Measurements from ENCODE around the gene BORCS6.
A peak's percentile ranks its signal among the peaks of the same experiment; 100 is the strongest.

BORCS6 gene

GRCh38 chr17:8154608-8155155 is 35.3 kb downstream of the BORCS6 start:
- DNase-seq (ENCODE audit: low read depth): no peak

DNA sequence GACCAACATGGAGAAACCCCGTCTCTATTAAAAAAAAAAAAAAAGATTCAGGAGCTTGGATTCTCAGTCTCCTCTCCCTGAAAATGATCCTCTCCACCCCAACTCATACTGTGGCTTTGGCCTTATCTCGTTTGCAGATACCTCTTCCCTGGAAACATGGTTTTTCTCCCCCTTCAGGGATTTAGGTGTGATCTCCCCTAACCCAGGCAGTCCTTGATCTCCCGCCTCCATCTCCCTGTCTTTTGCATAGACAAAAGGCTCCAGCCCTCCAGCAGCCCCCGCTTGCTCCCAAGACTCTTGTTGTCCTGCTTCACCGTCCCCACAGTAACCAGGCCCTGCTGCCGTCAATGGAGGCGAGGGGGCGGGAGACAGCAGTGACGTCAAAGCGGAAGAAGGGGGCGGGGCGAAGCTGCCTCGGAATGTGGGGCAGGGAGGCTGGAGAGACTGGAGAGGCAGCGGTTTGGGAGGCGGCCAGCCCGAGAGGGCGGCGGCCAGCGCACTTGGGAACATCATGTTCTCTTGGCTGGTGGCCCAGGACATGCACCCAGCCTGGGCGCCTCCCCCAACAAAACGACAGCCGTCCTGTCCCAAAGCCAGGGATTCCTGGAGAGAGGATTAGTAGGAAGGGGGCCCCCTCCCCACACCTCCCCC is 35.9 kb downstream of the BORCS6 start:
- peak; percentile 98 for DNase-seq (ENCODE audit: low read depth)

DNA sequence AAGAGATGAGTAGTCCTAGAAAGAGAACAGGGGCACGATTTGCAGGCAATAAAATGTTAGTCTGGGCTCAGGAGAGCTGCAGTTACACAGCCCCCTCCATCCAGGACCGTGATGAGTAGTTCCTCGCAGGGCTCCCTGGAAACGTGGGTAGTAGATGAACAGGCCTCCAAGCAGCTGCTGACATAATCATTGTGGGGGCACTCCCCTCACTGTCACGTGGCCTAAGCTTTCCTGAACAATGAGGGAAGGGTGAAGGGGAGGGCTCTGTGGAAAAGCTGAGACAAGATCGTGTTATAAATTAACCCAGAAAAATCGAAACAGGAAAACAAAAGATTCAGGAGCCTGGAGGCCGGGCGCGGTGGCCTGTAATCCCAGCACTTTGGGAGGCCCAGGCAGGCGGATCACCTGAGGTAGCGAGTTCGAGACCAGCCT is 36.4 kb downstream of the BORCS6 start:
- peak; percentile 94 for DNase-seq (ENCODE audit: low read depth)

- DNase-seq (ENCODE audit: low read depth): no peak
Measured at GRCh38 chr17:8153031-8153451, 36.9 kb downstream of the BORCS6 start.

DNA sequence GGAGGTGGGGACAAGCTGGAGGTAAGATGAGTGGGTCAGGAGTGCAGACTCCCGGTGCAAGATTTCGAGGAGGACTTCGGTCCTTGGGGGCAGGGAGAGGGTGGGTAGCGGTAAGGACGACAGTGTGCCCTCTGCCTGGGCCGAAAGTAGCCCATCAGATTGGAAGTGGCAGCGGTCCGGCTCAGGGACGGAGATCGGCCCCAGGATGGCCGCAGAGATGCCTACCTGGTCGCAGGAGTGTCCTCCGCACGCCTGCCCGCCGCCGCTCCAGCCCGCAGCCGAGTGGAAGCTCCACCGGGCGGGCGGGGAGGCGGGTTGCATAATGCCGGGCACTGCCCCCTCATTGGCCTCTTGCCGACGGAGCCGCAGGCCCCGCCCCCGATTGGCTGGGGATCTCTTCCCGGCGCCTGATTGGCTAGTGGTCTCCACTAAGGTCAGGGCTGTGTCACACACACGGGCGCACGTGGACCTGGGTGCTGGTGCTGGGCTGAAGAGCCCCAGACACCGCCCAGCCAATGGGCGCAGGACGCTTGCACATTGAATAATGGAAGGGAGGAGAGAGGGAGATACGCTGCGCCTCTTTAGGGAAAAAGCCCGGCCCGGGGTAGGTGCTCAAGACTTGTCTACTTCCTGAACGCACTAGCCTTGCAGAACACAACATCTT is 37.7 kb downstream of the BORCS6 start, which contains the start of gene PER1:
Gene PER1, minus strand, starts transcription at position 293 of the 664 bp plus-strand sequence. CDS start 1,698 bp downstream, outside the sequence.
- DNase-seq (ENCODE audit: low read depth): peak; percentile 87

GRCh38 chr17:8151641-8152111 is 38.3 kb downstream of the BORCS6 start:
- DNase-seq (ENCODE audit: low read depth): peak; percentile 51

DNA sequence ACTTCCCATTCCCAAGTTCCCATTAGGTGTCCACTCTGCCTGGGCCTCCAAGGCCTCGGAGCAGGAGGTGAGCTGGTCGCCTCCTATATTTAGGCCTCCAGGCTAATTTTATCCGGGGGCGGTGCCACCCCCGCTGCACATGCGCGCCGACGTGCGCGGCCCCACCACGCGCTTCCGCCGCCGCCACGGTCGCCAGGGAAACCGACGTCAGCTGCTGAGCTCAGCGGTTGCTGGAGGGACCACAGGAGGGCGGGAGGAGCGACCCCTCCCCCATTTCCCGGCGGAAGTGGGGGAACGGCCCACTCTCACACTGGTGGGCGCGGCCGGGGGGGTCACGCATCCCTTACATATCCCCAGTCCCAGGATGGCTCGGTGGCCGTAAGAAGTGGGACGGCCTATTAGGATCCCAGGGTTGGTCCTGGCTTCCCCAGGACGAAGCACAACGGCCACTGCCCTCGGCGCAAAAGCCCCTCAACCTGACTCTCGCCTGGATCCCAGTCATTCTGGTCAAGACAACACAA is 38.8 kb downstream of the BORCS6 start:
- peak; percentile 72 for DNase-seq (ENCODE audit: low read depth)

- no peak for DNase-seq (ENCODE audit: low read depth)
Measured at GRCh38 chr17:8150194-8151119, 39.5 kb downstream of the BORCS6 start.

- DNase-seq (ENCODE audit: low read depth): no peak
Measured at GRCh38 chr17:8149419-8150193, 40.4 kb downstream of the BORCS6 start.

GRCh38 chr17:8148560-8148959 is 41.4 kb downstream of the BORCS6 start:
- no peak for DNase-seq (ENCODE audit: low read depth)

DNA sequence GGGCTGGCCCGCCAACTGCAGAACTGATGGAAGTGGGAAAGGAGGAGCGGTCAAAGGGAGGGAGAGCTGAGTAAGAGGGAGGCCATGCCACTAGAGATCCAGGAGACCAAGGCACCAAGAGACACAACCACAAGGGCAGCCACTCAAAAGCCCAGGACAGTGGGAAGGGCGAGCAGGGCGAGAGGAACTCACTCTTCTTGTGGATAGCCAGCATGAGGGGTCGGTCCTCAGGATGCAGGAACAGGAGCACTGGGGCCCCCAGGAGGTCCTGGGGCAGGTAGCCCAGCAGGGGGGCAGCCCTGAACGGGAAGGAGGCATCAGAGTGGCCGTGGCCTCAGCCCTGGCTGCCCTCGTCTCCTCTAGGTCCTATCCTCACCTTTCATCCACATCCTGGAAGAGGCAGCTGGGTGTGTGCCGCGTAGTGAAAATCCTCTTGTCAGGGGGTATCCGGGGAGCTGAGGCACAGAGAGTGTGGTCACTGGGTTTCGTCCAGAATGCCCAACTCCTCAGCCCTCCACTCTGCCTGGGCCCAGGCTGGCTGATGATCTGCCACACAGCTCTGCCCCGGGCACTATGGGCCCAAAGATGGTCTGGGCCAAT is 42.1 kb downstream of the BORCS6 start:
- DNase-seq (ENCODE audit: low read depth): no peak

- DNase-seq (ENCODE audit: low read depth): no peak
Measured at GRCh38 chr17:8147141-8147804, 42.7 kb downstream of the BORCS6 start.

GRCh38 chr17:8146381-8147140 is 43.4 kb downstream of the BORCS6 start:
- no peak for DNase-seq (ENCODE audit: low read depth)

GRCh38 chr17:8145811-8146210 is 44.2 kb downstream of the BORCS6 start:
- no peak for DNase-seq (ENCODE audit: low read depth)

DNA sequence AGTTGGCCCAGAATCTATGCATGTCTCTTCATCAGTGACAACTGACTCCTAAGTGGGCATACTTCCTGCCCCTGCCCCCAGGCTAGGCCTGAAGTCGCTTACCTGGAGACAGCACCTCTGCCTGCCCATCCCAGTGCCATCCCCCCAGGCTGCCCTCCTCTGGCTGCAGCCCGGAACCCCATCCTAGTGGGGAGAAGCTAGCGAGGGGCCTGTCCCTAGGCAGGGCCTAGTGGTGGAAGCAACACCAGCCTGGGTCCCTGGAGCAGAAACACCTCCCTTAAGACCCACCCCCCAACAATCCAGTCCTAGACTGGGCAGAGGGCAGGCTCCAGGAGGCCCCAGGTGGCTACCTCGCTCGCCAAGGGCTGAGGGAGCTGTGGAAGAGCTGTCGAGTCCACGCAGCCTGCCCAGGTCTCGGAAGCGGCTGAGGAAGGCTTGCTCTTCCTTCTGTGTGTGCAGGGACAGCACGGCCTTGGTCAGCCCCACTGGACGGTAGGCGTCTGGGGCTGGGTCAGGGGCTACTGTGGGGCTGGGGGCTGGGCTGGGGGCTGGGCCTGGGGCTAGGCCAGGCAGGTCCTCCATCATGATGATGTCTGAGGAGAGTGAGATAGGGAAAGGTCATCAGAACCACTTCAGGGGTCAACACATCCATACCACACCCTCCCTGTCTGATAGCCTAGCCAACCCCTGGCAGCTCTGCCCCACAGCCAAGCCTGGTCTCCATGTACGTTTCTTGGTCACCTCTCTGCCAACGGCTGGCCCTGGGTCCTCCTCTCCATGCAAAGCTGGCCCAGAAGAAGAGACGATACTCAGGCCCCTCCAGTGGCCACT is 45.4 kb downstream of the BORCS6 start:
- no peak for DNase-seq (ENCODE audit: low read depth)

DNA sequence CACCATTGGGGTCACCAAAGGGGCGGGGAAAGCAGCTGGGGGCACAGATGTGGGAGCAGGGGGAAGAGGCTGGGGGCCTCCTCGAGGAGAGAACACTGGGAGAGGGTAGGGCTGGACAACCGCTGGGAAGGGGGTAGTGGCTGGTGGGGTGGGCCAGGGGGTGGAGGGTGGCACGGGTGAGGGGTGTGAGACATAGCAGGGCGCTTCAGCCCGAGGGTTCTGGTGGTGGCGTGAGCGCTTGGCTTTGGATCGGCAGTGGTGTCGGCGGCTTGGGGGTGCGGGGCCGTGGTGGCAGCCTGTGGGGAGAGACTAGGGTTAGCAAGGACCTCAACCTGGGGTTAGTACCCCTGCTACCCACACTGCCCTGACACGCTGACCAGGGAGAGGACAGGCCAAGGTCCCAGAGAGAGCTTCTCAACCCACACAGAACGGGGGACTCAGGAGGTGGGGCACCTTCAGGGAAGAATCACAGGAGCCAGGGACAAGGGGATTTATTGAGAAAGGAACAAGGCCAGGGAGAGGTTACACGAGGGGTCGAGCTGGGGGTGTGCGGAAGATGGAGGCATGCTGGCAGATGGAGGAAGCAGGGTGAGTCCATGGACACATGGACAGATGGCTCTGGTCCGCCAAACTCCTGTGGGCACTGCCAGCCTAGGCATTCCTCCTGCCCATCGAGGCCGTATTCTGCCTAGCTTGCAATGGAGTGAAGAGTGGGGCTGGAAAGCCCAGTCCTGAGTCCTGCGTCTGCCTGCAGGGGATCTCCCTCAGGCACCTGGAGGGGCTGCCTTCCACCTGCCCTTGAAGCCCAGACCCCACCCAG is 46.2 kb downstream of the BORCS6 start:
- DNase-seq (ENCODE audit: low read depth): no peak

GRCh38 chr17:8142887-8143580 is 46.9 kb downstream of the BORCS6 start:
- DNase-seq (ENCODE audit: low read depth): no peak

All from GM04504 (cell line).